Esophagus muscularis mucosa (tissue), 4 donors: ENCODE measurements around the gene SLC12A7.

ENCODE experiments used
- CTCF ChIP-seq, 3 experiments: fragments of 200-600 bp in 2 of 3; fragments of 450-650 bp in 1 of 3; sonication (generic) in 2 of 3; IDR thresholded peaks; one replicate each; pipeline ENCODE4 v1.5.1; 2017 to 2019; ENCODE audit warnings: antibody characterized with exemption in 3 of 3, mild to moderate bottlenecking in 2 of 3, moderate library complexity in 1 of 3
- EP300 ChIP-seq: sonication (generic); formaldehyde crosslinking; IDR thresholded peaks from one replicate; pipeline ENCODE4 v1.6.1; 2017; ENCODE audit warnings: antibody characterized with exemption
- POLR2A ChIP-seq: fragments of 450-650 bp; IDR thresholded peaks from one replicate; pipeline ENCODE4 v1.6.1; 2017; ENCODE audit warnings: antibody characterized with exemption, moderate library complexity, mild to moderate bottlenecking, low read depth
- POLR2AphosphoS5 ChIP-seq, 2 donors: sonication (generic); formaldehyde crosslinking; IDR thresholded peaks; one replicate each; pipeline ENCODE4 v1.6.1; 2017; ENCODE audit warnings: antibody characterized with exemption in 2 of 2

DNA sequence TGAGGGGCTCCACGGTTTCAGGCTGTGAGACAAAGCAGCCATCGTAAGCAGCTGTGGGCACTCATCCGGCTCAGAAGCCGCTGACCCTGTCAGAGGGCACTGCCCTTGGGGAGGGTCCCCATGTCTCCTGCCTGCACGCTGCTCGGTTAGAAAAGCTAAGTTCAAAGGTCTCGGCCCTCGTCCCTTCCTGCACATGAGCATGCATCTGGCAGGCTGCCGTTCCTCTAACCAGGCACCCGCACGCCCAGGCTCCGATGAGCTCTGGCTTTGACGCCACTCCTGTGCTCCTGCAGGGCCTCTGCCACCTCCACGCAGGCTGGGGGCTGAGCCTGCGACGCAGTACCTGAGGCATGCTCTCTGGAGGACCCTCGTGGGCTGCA, 52.0 kb downstream of the SLC12A7 start:
- TF ChIP-seq POLR2A = no peak
- no peak for TF ChIP-seq CTCF (IDR thresholded peaks at IDR 0.05)
- no peak for TF ChIP-seq EP300
- no peak for TF ChIP-seq POLR2AphosphoS5 (IDR thresholded peaks at IDR 0.05)
